ENCODE data around the gene EEFSEC. TPM values are rescaled to one million over a fixed set of nuclear protein-coding genes. Genes with fewer than 3 reads are reported as not detected.

EEFSEC gene
- total RNA-seq, 1 donor from 2014 or later: 10.1 TPM

DNA sequence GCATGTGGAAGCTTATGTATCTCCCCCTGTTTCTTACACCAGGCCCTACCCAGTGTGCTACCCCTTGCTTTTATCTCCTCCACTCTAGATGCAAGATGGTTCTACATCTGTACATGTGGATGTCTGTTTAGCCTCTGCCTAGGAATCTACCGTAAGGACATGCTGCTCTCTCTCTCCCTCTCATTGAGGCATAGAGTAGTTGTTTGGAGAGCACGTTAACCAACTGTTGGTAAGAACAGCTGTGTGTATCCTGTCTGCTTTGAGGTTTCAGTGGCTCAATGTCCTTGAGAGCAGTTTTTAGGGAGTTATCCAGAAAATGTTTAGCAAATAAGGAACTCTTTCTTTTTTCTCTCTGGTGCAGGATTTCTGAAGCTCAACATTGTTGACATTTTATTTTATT is 160.7 kb downstream of the EEFSEC start:
- TF ChIP-seq, protein P1, sequence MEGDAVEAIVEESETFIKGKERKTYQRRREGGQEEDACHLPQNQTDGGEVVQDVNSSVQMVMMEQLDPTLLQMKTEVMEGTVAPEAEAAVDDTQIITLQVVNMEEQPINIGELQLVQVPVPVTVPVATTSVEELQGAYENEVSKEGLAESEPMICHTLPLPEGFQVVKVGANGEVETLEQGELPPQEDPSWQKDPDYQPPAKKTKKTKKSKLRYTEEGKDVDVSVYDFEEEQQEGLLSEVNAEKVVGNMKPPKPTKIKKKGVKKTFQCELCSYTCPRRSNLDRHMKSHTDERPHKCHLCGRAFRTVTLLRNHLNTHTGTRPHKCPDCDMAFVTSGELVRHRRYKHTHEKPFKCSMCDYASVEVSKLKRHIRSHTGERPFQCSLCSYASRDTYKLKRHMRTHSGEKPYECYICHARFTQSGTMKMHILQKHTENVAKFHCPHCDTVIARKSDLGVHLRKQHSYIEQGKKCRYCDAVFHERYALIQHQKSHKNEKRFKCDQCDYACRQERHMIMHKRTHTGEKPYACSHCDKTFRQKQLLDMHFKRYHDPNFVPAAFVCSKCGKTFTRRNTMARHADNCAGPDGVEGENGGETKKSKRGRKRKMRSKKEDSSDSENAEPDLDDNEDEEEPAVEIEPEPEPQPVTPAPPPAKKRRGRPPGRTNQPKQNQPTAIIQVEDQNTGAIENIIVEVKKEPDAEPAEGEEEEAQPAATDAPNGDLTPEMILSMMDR (conservative IDR thresholded peaks at IDR 0.05; ENCODE audit: low read depth, low read length): no peak
- no peak overlapping the region for H3K4me3 ChIP-seq (ENCODE audit: low read depth, low read length)
- no peak for DNase-seq (ENCODE audit: low read depth)

DNA sequence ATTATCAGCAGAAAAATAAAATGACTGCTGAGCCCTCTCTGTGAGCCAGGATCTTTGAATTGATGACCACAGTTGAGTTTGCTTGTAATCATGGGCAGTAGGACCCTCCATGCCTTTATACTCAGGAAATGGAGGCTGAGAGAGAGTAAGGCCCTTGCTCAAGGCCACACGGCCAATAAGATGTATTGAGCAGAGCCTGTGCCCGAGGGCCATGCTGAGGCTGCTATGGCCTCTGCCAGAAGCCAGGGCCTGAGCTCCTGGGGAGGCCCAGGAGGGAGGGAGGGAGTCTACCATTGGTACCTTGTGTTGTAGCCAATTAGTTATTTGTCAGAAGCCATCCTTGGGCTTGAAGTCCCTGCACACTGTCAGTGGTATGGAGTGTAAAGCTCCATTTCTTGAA is 162.0 kb downstream of the EEFSEC start:
- TF ChIP-seq, protein P1 (conservative IDR thresholded peaks at IDR 0.05; ENCODE audit: low read depth, low read length): no peak
- no peak overlapping the region for H3K4me3 ChIP-seq (ENCODE audit: low read depth, low read length)
- DNase-seq (ENCODE audit: low read depth): no peak

DNA sequence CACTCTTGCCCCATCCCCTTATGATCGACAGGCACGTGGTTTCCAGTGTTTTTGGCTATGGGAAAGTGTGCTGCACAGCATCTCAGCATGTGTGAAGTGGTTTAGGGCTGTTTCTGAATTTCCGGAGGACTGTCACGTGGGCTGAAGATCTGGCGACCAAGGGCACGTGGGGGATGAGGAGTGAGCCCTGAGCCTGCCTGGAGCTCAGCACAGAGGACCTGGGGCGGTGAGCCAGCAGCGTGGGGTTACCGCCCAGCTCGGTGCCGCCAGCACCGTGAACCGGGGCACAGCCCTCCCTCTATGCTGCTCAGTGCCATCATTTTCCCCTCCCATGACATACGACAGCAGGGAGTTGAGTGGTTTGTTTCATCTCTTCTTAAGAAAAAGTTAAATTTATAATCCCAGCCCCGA is 163.2 kb downstream of the EEFSEC start:
- TF ChIP-seq, protein P1 (conservative IDR thresholded peaks at IDR 0.05; ENCODE audit: low read depth, low read length): no peak
- DNase-seq (ENCODE audit: low read depth): no peak
- no peak overlapping the region for H3K4me3 ChIP-seq (ENCODE audit: low read depth, low read length)

DNA sequence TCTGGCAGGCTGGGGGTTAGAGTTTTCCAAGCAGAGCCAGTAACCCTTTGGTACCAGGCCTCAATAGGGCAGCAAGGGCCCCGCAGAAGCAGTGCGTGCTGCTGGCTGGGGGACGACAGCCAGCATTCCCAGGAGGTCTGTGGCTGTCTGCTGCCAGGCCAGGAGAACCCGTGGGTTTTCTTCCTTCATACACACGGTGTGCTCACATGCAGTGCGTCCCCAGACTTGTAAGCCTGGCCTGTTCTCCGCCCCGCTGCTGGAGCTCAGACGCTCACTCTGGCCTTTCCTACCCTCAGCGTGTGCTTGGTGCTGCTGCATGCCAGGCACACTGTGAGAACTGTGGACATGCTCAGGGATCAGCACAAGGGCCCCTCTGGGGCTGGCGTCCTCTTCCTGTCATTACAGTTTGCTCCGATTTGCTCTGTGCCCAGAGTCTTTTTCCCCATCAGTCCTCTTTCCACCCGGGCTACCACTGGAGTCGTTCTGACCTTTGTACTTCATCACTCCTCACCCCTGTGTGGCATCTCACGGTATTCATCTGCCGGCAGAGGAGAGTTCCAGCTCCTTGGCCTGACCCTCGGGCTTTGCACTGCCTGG is 163.9 kb downstream of the EEFSEC start:
- TF ChIP-seq, protein P1 (conservative IDR thresholded peaks at IDR 0.05; ENCODE audit: low read depth, low read length): no peak
- DNase-seq (ENCODE audit: low read depth): no peak
- H3K4me3 ChIP-seq (ENCODE audit: low read depth, low read length): no peak overlapping the region

DNA sequence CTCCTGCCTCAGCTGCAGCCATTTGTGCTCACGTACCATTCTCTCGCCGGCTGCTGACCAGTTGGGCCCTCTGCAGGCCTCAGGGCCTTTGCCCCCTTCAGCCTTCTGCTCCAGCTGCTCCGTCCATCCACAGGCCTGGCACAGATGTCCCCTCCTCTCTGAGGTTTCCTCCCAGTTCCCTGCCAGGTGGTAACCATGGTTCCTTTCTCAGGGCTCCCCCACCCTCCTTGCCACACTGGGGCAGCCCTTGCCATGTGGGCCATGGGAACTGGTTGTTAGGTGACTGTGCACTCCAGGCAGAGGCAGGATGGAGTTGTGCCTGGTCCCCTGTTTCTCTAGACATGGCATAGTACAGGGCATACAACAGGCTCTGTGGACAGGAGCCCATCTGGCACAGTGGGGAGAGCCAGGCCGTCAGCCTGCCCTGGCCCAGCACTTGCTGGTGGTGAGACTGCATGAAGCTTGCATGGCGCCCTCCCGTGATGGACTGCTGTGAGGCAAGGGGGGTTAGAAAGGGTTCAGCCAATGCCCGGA is 164.5 kb downstream of the EEFSEC start:
- TF ChIP-seq, protein P1 (conservative IDR thresholded peaks at IDR 0.05; ENCODE audit: low read depth, low read length): no peak
- no peak for DNase-seq (ENCODE audit: low read depth)
- no peak overlapping the region for H3K4me3 ChIP-seq (ENCODE audit: low read depth, low read length)

DNA sequence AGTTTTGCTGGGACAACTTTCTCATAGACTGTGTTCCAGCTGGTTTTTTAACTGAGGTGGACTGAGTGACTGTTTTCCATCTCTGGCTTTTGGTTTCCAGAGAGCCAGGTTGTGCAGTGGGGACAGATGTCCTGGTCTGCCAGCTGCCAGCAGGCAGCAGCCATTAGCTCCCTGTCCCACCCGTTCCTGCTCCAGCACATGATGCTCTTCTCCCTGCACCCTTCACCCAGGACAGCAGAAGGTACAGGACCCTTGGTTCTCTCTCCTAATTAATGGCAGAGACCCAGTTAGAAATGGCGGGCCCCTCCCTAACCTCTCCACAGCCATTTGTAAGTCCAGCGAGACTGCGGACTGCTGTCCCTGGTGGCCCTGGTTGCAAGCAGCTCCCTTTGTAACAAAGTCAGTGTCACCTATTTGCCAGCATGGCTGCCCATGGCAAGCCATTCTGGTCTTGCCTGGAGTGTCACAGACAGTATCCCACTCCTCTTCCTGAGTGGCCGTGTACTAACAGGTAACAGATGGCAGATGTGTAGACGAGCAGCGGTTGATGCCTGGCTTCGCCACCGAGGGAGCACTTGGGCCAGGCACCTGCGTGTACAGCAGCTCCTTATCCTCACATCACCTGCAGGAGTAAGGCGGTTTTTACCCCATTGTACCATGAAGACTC is 165.1 kb downstream of the EEFSEC start:
- DNase-seq (ENCODE audit: low read depth): no peak
- TF ChIP-seq, protein P1 (conservative IDR thresholded peaks at IDR 0.05; ENCODE audit: low read depth, low read length): no peak
- no peak overlapping the region for H3K4me3 ChIP-seq (ENCODE audit: low read depth, low read length)

All from epithelial cell of proximal tubule (primary cell).